B cell (primary cell): ENCODE results near the gene KIF22. TPM values are rescaled to one million over a fixed set of nuclear protein-coding genes. Genes with fewer than 3 reads are reported as not detected.
"Not testable (repeated sequence)": the region's sequence is repeated elsewhere in the genome, so short reads cannot be mapped to it uniquely, and the experiment has no call there.

Experiments
- ATAC-seq: fragments of 200-7000 bp; cut with Tn5 transposase; one replicate; pipeline ENCODE4 v1.10.0; 2021; ENCODE audit warnings: low read depth, mild to moderate bottlenecking, moderate number of reproducible peaks, moderate library complexity
- CTCF ChIA-PET: fragments of 350-600 bp; sonication (Branson Sonifier 250); formaldehyde crosslinking; loops from one replicate; lab custom pipeline; 2021; ENCODE audit warnings: antibody characterized with exemption, inconsistent platforms; lab: Charles Lee
- POLR2A ChIA-PET: fragments of 350-600 bp; sonication (Branson Sonifier 250); formaldehyde crosslinking; loops from one replicate; lab custom pipeline; 2021; ENCODE audit warnings: antibody characterized with exemption; lab: Charles Lee
- DNase-seq: peaks from one replicate; pipeline ENCODE4 v3.0.0; 2013
- H2AFZ ChIP-seq: 2 replicates; pipeline ENCODE4 v1.6.1; 2012; ENCODE audit warnings: mild to moderate bottlenecking, low read depth, low read length; ENCODE audit not compliant: insufficient read depth, poor library complexity, severe bottlenecking
- H3K27ac ChIP-seq, 2 donors: 1 replicate in 1 of 2; 2 replicates in 1 of 2; pipeline ENCODE4 v1.5.1; 2012 to 2013; ENCODE audit warnings: low read length in 2 of 2, mild to moderate bottlenecking in 2 of 2, moderate library complexity in 1 of 2
- H3K27me3 ChIP-seq, 4 experiments: fragments of 200-600 bp in 1 of 4; sonication (generic) in 1 of 4; replicated peaks in 1 of 4; 1 replicate in 2 of 4; 2 replicates in 2 of 4; pipeline versions ENCODE4 v1.6.1 to v1.7.0; 2013 to 2016; ENCODE audit warnings: low read length in 3 of 4, mild to moderate bottlenecking in 2 of 4, mixed read lengths in 1 of 4, moderate library complexity in 1 of 4; ENCODE audit not compliant: insufficient read depth in 4 of 4, control insufficient read depth in 3 of 4; ENCODE audit errors: control extremely low read depth in 1 of 4
- H3K36me3 ChIP-seq, 2 experiments: replicated peaks in 1 of 2; 1 replicate in 1 of 2; 2 replicates in 1 of 2; pipeline versions ENCODE4 v1.6.1 to v1.7.1; 2013; ENCODE audit warnings: low read length in 1 of 2; ENCODE audit not compliant: insufficient read depth in 2 of 2, control insufficient read depth in 1 of 2; ENCODE audit errors: control extremely low read depth in 1 of 2, extremely low read depth in 1 of 2
- H3K4me1 ChIP-seq, 2 donors: fragments of 200-600 bp in 1 of 2; sonication (generic) in 1 of 2; 1 replicate in 1 of 2; 2 replicates in 1 of 2; pipeline versions ENCODE4 v1.5.1 to v1.6.1; 2013 to 2017; ENCODE audit warnings: low read length in 2 of 2; ENCODE audit not compliant: control insufficient read depth in 2 of 2, insufficient read depth in 2 of 2
- H3K4me2 ChIP-seq: replicated peaks from 2 replicates; pipeline ENCODE3; 2012; ENCODE audit warnings: mild to moderate bottlenecking, low read depth, low read length; ENCODE audit not compliant: poor library complexity, severe bottlenecking
- H3K4me3 ChIP-seq, 5 experiments: fragments of 200-600 bp in 1 of 5; sonication (generic) in 1 of 5; 1 replicate in 3 of 5; 2 replicates in 2 of 5; pipeline versions ENCODE4 v1.5.1 to v1.7.0; 2011 to 2016; ENCODE audit warnings: low read length in 4 of 5, mild to moderate bottlenecking in 4 of 5, low read depth in 2 of 5, control low read depth in 1 of 5, moderate library complexity in 1 of 5; ENCODE audit not compliant: insufficient read depth in 1 of 5; ENCODE audit errors: control extremely low read depth in 1 of 5, extremely low read depth in 1 of 5
- H3K79me2 ChIP-seq: fragments of 200-600 bp; sonication (generic); one replicate; pipeline ENCODE4 v1.6.0; 2016; ENCODE audit warnings: low read length; ENCODE audit not compliant: control insufficient read depth, insufficient read depth
- H3K9ac ChIP-seq: fragments of 200-600 bp; sonication (generic); 2 replicates; pipeline ENCODE4 v1.6.1; 2017; ENCODE audit warnings: mild to moderate bottlenecking, low read length, moderate library complexity
- H3K9me3 ChIP-seq, 3 donors: one replicate each; pipeline versions ENCODE4 v1.6.1 to v1.7.1; 2013; ENCODE audit warnings: low read length in 2 of 3; ENCODE audit not compliant: control insufficient read depth in 2 of 3, insufficient read depth in 1 of 3; ENCODE audit errors: control extremely low read depth in 1 of 3
- H4K20me1 ChIP-seq: 2 replicates; pipeline ENCODE4 v1.6.0; 2012; ENCODE audit warnings: mild to moderate bottlenecking, low read length; ENCODE audit not compliant: insufficient read depth, control insufficient read depth, poor library complexity, severe bottlenecking
- H3K27ac Mint-ChIP-seq: one replicate; pipeline ENCODE4 v1.8.0; 2021; ENCODE audit warnings: mixed read lengths
- H3K27me3 Mint-ChIP-seq: one replicate; pipeline ENCODE4 v1.8.0; 2021; ENCODE audit warnings: mixed read lengths
- H3K4me1 Mint-ChIP-seq: one replicate; pipeline ENCODE4 v1.8.0; 2021; ENCODE audit warnings: mixed read lengths
- H3K4me3 Mint-ChIP-seq: one replicate; pipeline ENCODE4 v1.8.0; 2021; ENCODE audit warnings: mixed read lengths
- H3K9me3 Mint-ChIP-seq: one replicate; pipeline ENCODE4 v1.8.0; 2022; ENCODE audit warnings: mixed read lengths; ENCODE audit not compliant: insufficient read depth
- EZH2 ChIP-seq: IDR thresholded peaks from 2 replicates; pipeline ENCODE4 v1.6.1; 2012; ENCODE audit warnings: borderline replicate concordance, low read depth, mild to moderate bottlenecking, moderate library complexity, low read length; ENCODE audit not compliant: insufficient read depth, poor library complexity, severe bottlenecking
- WGBS: methylation state at CpG from one replicate; pipeline ENCODE4 v1.1.5; 2013; ENCODE audit warnings: missing lambda C conversion rate; ENCODE audit not compliant: insufficient coverage; 5-methylcytosine and 5-hydroxymethylcytosine counted together
- intact Hi-C: fragments of 100-400 bp; cut with micrococcal nuclease; formaldehyde crosslinking; loops from one replicate; pipeline ENCODE4 v1.10.0; 2022
- polyA plus RNA-seq: library from polyadenylated mRNA; depleted of rRNA; stranded (reverse); fragments of >200 nt; gene quantifications from 2 replicates; pipeline ENCODE4 v1.2.3, GENCODE V29; 2012
- total RNA-seq, 2 donors: library from RNA; stranded (reverse); fragments of 120-200 nt in 1 of 2; gene quantifications; 1 replicate in 1 of 2; 2 replicates in 1 of 2; pipeline versions ENCODE4 v1.2.3 to v1.2.4, GENCODE V29; 2013 to 2022
- TF ChIP-seq, protein P1 (sequence below): fragments of 200-600 bp; IDR thresholded peaks from one replicate; pipeline ENCODE4 v1.8.0; 2022; ENCODE audit warnings: antibody characterized with exemption, mild to moderate bottlenecking

The KIF22 gene
- total and polyA plus RNA-seq, 2 donors (not counting 1 experiment from before 2014, with no cell fraction given) = 53.9 to 57.2 TPM

DNA sequence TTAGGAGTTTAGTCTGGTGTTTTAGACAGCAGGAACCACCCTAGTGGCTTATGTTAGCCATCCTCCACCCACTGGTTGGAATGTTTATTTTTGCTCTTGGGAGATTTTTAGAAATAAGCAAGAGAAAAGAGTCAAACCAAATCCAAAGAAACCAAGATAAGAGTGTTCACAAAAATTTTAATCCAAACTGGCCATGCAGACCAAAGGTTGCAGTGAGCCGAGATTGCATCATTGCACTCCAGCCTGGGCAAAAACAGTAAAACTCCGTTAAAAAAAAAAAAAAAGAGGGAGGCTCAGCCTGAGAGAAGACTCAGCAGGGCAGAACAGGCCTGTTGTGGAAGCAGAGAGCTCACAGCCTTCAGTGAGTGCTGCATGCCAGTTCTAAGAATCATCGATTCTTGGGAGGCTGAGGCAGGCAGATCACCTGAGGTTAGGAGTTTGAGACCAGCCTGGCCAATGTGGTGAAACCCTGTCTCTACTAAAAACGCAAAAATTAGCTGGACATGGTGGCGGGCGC is 32.5 kb upstream of the KIF22 start:
- no peaks in the 10 kb centered on the region for H4K20me1 ChIP-seq
- ATAC-seq (no peak), DNase-seq (no peak)
- ChIA-PET POLR2A (interaction anchor here (0.7 kb wide), 3 partner anchors 28 to 76 kb away, joined by 3 to 4 read pairs (median 3); no protein-coding TSS in a partner anchor), CTCF (interaction anchor here (1.0 kb wide), 2 partner anchors 10 to 27 kb away, joined by 3 to 5 read pairs; no protein-coding TSS in a partner anchor)
- TF ChIP-seq EZH2 = no peak
- TF ChIP-seq, protein P1, sequence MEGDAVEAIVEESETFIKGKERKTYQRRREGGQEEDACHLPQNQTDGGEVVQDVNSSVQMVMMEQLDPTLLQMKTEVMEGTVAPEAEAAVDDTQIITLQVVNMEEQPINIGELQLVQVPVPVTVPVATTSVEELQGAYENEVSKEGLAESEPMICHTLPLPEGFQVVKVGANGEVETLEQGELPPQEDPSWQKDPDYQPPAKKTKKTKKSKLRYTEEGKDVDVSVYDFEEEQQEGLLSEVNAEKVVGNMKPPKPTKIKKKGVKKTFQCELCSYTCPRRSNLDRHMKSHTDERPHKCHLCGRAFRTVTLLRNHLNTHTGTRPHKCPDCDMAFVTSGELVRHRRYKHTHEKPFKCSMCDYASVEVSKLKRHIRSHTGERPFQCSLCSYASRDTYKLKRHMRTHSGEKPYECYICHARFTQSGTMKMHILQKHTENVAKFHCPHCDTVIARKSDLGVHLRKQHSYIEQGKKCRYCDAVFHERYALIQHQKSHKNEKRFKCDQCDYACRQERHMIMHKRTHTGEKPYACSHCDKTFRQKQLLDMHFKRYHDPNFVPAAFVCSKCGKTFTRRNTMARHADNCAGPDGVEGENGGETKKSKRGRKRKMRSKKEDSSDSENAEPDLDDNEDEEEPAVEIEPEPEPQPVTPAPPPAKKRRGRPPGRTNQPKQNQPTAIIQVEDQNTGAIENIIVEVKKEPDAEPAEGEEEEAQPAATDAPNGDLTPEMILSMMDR = no peak
- WGBS = 99% methylated on average over 6 of the region's 6 CpGs
- intact Hi-C loops = no loop called here
- Mint-ChIP-seq H3K9me3 (no peaks in the 10 kb centered on the region), H3K4me1 (peaks cover 15% of the 10 kb centered on the region), H3K27me3 (no peaks in the 10 kb centered on the region), H3K27ac (peak overlapping the region; percentile 41), H3K4me3 (no peak overlapping the region)
- H3K9ac ChIP-seq = no peak overlapping the region
- no peak overlapping the region for H3K4me2 ChIP-seq
- no peak overlapping the region for H3K4me3 ChIP-seq
- no peaks in the 10 kb centered on the region for H3K79me2 ChIP-seq
- no peak overlapping the region for H3K27ac ChIP-seq
- H2AFZ ChIP-seq = no peak overlapping the region
- peaks cover 0 to 1% (median 0%) of the 10 kb centered on the region in 3 donors for H3K9me3 ChIP-seq
- peaks cover 10 to 30% of the 10 kb centered on the region in 2 donors for H3K4me1 ChIP-seq
- H3K36me3 ChIP-seq = no peaks in the 10 kb centered on the region
- no peaks in the 10 kb centered on the region for H3K27me3 ChIP-seq

DNA sequence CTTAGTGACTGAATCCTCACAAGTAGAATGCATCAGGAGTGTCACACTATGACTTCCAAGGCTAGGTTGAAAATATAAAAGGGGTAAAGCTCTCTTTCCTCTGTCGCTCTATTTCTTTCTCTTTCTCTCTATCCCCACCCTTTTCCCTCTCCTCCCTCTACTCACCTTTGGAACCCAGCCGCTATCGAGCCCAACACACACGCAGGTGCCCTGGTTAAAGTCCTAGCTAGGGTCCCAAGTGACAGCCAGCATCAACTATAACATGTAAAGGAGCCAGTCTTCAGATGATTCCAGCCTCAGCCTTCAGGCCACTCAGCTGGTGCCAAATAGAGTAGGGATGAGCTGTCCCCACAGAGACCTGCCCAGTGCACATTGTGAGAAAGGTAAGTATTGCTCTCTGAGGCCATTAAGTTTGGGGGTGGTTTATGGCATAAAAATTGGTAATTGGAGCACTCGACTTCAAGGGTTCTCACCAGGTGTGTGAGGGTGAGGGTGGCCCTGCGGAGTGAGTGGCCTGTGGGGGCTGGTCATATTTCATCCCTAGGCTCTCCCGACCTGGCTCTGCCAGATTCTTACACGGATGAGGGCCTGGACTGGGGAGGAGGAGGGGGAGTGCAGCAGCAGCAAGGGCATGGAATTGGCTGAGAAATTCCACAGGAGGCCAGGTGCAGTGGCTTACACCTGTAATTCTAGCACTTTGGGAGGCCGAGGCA is 29.8 kb upstream of the KIF22 start:
- Histone ChIP-seq H3K79me2 (no peaks in the 10 kb centered on the region), H3K4me3 (no peak overlapping the region), H3K36me3 (no peaks in the 10 kb centered on the region), H3K27me3 (no peaks in the 10 kb centered on the region), H3K9me3 (no peaks in the 10 kb centered on the region), H2AFZ (no peak overlapping the region), H4K20me1 (no peaks in the 10 kb centered on the region), H3K4me2 (no peak overlapping the region), H3K4me1 (peaks cover 3 to 13% of the 10 kb centered on the region in 2 donors), H3K9ac (no peak overlapping the region), H3K27ac (no peak overlapping the region)
- WGBS = 95% methylated on average over 8 of the region's 9 CpGs
- Mint-ChIP-seq H3K4me3 (no peak overlapping the region), H3K9me3 (no peaks in the 10 kb centered on the region), H3K4me1 (peaks cover 7% of the 10 kb centered on the region), H3K27me3 (no peaks in the 10 kb centered on the region), H3K27ac (no peak overlapping the region)
- DNase-seq = no peak
- ATAC-seq = no peak
- intact Hi-C loops = no loop called here
- CTCF ChIA-PET = interaction anchor here (1.3 kb wide), 1 partner anchor 60 kb away, joined by 3 read pairs; no protein-coding TSS in a partner anchor
- no peak for TF ChIP-seq EZH2
- TF ChIP-seq, protein P1 = no peak
- POLR2A ChIA-PET = no interaction called here

DNA sequence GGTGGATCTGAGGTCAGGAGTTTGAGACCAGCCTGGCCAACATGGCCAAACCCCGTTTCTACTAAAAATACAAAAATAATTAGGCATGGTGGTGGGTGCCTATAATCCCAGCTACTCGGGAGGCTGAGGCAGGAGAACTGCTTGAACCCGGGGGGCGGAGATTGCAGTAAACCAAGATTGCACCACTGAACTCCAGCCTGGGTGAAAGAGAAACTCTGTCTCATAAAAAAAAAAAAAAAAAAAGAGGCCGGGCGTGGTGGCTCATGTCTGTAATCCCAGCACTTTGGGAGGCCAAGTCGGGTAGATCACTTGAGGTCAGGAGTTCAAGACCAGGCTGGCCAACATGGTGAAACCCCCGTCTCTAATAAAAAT is 29.3 kb upstream of the KIF22 start:
- H3K27me3 ChIP-seq, H4K20me1 ChIP-seq, H3K4me2 ChIP-seq, ATAC-seq, H3K9ac ChIP-seq, H3K9me3 Mint-ChIP-seq, intact Hi-C loops, H3K4me3 ChIP-seq, H2AFZ ChIP-seq, POLR2A ChIA-PET, H3K4me3 Mint-ChIP-seq, H3K36me3 ChIP-seq, H3K27me3 Mint-ChIP-seq, CTCF ChIA-PET, H3K4me1 ChIP-seq, H3K27ac Mint-ChIP-seq, H3K79me2 ChIP-seq, H3K9me3 ChIP-seq, DNase-seq, H3K4me1 Mint-ChIP-seq, H3K27ac ChIP-seq: not testable (repeated sequence)
- WGBS = 93% methylated on average over 4 of the region's 8 CpGs
